Measurements from ENCODE around the gene EIF4ENIF1.
"Not testable (repeated sequence)": the region's sequence is repeated elsewhere in the genome, so short reads cannot be mapped to it uniquely, and the experiment has no call there.

- TF ChIP-seq, protein P1, sequence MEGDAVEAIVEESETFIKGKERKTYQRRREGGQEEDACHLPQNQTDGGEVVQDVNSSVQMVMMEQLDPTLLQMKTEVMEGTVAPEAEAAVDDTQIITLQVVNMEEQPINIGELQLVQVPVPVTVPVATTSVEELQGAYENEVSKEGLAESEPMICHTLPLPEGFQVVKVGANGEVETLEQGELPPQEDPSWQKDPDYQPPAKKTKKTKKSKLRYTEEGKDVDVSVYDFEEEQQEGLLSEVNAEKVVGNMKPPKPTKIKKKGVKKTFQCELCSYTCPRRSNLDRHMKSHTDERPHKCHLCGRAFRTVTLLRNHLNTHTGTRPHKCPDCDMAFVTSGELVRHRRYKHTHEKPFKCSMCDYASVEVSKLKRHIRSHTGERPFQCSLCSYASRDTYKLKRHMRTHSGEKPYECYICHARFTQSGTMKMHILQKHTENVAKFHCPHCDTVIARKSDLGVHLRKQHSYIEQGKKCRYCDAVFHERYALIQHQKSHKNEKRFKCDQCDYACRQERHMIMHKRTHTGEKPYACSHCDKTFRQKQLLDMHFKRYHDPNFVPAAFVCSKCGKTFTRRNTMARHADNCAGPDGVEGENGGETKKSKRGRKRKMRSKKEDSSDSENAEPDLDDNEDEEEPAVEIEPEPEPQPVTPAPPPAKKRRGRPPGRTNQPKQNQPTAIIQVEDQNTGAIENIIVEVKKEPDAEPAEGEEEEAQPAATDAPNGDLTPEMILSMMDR (conservative IDR thresholded peaks at IDR 0.05 in 1 of 2, IDR thresholded peaks at IDR 0.05 in 1 of 2; ENCODE audit: low read depth in 1 of 2, low read length in 2 of 2): not testable (repeated sequence)
- TF ChIP-seq EZH2 (IDR thresholded peaks at IDR 0.05; ENCODE audit: low read length, missing control alignments): not testable (repeated sequence)
Measured at GRCh38 chr22:31524132-31524531, 34.5 kb upstream of the EIF4ENIF1 start.

Measured in fibroblast of lung (primary cell).